ENCODE results near the gene MAP4.

DNA sequence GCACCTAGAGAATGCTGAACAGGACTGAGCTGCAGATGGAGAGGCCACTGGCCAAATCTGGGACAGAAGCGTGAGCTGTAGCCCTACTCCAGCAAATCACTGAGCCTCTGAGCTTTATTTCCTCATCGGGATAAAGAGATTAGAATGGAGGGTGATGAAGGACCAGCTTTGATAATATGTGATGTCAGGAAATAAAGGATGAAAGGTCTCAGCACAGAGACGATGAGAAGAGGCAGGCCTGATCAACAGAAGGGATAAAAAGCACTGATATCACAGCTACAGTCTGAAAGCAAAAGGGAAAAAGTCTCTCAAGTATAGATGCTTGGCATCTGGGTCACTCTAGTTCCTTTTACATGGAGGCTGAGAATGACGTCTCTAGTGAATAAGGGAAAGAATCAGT, 143.3 kb downstream of the MAP4 start:
- TF ChIP-seq POLR2AphosphoS5 (IDR thresholded peaks at IDR 0.05; ENCODE audit: insufficient read depth, low read depth, low read length) (no peak), MYC (IDR thresholded peaks at IDR 0.05; ENCODE audit: low read depth, low read length) (no peak), EZH2 (IDR thresholded peaks at IDR 0.05; ENCODE audit: borderline replicate concordance, low read depth, low read length, severe bottlenecking) (no peak), FOS (IDR thresholded peaks at IDR 0.05; ENCODE audit: borderline replicate concordance, insufficient read depth, low read length) (no peak), JUN (IDR thresholded peaks at IDR 0.05; ENCODE audit: borderline replicate concordance, insufficient read depth, insufficient read length, low read depth) (no peak), POLR2A (IDR thresholded peaks at IDR 0.05; ENCODE audit: low read depth, low read length) (no peak), GATA2 (IDR thresholded peaks at IDR 0.05; ENCODE audit: insufficient read depth, insufficient read length, low read depth, low read length) (no peak)
- TF ChIP-seq, protein P1, sequence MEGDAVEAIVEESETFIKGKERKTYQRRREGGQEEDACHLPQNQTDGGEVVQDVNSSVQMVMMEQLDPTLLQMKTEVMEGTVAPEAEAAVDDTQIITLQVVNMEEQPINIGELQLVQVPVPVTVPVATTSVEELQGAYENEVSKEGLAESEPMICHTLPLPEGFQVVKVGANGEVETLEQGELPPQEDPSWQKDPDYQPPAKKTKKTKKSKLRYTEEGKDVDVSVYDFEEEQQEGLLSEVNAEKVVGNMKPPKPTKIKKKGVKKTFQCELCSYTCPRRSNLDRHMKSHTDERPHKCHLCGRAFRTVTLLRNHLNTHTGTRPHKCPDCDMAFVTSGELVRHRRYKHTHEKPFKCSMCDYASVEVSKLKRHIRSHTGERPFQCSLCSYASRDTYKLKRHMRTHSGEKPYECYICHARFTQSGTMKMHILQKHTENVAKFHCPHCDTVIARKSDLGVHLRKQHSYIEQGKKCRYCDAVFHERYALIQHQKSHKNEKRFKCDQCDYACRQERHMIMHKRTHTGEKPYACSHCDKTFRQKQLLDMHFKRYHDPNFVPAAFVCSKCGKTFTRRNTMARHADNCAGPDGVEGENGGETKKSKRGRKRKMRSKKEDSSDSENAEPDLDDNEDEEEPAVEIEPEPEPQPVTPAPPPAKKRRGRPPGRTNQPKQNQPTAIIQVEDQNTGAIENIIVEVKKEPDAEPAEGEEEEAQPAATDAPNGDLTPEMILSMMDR (IDR thresholded peaks at IDR 0.05; ENCODE audit: extremely low read depth in 1 of 2, insufficient read depth in 1 of 2, low read depth in 1 of 2, low read length in 2 of 2), result no peak
- TF ChIP-seq, protein P2, sequence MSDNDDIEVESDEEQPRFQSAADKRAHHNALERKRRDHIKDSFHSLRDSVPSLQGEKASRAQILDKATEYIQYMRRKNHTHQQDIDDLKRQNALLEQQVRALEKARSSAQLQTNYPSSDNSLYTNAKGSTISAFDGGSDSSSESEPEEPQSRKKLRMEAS (IDR thresholded peaks at IDR 0.05; ENCODE audit: insufficient read depth, insufficient read length), result no peak

Data from endothelial cell of umbilical vein (primary cell).